Measurements from ENCODE around the gene GABRR1. TPM values are rescaled to one million over a fixed set of nuclear protein-coding genes. Genes with fewer than 3 reads are reported as not detected.

GABRR1 gene
- total RNA-seq, 6 experiments from 2014 or later, result not detected

DNA sequence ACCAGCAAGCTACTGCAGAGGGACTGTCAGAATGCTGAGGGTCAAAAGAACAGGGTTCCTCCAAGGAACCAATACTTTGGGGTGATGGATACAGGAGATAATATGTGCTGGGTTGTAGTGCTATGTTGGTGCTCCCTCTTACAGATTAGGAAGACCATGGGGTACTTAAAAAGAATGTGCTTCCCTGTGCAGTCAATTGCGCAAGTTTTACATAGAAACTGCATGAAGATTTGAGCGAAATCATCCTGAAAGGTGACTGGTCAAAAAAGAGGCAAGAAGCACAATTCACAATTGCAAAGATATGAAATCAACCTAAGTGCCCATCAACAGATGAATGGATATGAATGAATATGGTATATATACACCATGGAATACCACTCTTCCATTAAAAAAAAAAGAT is 33.9 kb downstream of the GABRR1 start:
- no peaks in the 10 kb centered on the region for H3K36me3 Mint-ChIP-seq (ENCODE audit: low read depth)
- DNase-seq, result no peak
- no peak overlapping the region for H3K4me3 Mint-ChIP-seq
- H3K27ac Mint-ChIP-seq, result no peak overlapping the region
- H3K27me3 Mint-ChIP-seq (ENCODE audit: insufficient read depth), result peaks cover 28% of the 10 kb centered on the region
- H3K4me1 Mint-ChIP-seq (ENCODE audit: low read depth), result no peaks in the 10 kb centered on the region
- H3K9me3 Mint-ChIP-seq, result no peaks in the 10 kb centered on the region
- TF ChIP-seq, protein P1, sequence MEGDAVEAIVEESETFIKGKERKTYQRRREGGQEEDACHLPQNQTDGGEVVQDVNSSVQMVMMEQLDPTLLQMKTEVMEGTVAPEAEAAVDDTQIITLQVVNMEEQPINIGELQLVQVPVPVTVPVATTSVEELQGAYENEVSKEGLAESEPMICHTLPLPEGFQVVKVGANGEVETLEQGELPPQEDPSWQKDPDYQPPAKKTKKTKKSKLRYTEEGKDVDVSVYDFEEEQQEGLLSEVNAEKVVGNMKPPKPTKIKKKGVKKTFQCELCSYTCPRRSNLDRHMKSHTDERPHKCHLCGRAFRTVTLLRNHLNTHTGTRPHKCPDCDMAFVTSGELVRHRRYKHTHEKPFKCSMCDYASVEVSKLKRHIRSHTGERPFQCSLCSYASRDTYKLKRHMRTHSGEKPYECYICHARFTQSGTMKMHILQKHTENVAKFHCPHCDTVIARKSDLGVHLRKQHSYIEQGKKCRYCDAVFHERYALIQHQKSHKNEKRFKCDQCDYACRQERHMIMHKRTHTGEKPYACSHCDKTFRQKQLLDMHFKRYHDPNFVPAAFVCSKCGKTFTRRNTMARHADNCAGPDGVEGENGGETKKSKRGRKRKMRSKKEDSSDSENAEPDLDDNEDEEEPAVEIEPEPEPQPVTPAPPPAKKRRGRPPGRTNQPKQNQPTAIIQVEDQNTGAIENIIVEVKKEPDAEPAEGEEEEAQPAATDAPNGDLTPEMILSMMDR (IDR thresholded peaks at IDR 0.05), result no peak

DNA sequence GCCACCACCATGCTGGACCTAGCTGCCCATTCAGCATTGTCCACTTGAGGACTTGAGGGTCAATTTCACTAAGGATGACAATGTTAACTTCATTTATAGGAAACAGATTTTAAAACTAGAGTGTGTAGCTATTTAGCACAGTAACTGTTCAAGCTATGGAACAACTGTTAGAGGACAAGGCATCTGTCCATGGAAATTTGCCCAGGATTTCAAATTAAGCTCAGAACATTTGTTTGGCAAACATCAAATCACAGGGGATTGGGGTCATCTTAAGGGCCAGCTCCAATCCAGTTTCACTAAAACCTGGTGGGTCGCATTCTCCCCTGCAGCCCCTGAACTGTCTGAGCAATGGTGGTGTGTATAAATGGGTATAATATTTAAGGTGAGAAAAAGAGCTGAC is 36.2 kb downstream of the GABRR1 start:
- Mint-ChIP-seq H3K9me3 (no peaks in the 10 kb centered on the region), H3K4me1 (ENCODE audit: low read depth) (no peaks in the 10 kb centered on the region), H3K36me3 (ENCODE audit: low read depth) (no peaks in the 10 kb centered on the region), H3K4me3 (no peak overlapping the region), H3K27ac (no peak overlapping the region), H3K27me3 (ENCODE audit: insufficient read depth) (peaks cover 31% of the 10 kb centered on the region)
- TF ChIP-seq, protein P1 (IDR thresholded peaks at IDR 0.05), result no peak
- no peak for DNase-seq

DNA sequence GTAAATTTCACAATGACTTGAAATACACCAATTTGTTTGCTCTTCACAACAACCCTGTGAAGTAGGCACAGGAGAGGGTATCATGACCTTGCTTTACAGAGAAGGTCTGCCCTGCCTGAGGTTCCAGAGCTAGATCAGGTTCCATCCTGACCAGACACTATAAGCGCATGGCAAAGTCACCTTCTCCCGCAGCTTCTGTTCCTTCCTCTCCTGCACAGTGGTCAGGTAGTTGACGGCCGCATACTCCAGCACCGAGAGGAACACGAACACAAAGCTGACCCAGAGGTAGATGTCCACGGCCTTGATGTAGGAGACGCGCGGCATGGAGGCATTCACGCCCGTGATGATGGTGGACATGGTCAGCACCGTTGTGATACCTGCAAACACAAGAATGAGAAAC is 37.0 kb downstream of the GABRR1 start:
- H3K9me3 Mint-ChIP-seq, result no peaks in the 10 kb centered on the region
- H3K36me3 Mint-ChIP-seq (ENCODE audit: low read depth), result no peaks in the 10 kb centered on the region
- peaks cover 26% of the 10 kb centered on the region for H3K27me3 Mint-ChIP-seq (ENCODE audit: insufficient read depth)
- DNase-seq, result no peak
- no peaks in the 10 kb centered on the region for H3K4me1 Mint-ChIP-seq (ENCODE audit: low read depth)
- H3K27ac Mint-ChIP-seq, result no peak overlapping the region
- TF ChIP-seq, protein P1 (IDR thresholded peaks at IDR 0.05), result no peak
- no peak overlapping the region for H3K4me3 Mint-ChIP-seq

DNA sequence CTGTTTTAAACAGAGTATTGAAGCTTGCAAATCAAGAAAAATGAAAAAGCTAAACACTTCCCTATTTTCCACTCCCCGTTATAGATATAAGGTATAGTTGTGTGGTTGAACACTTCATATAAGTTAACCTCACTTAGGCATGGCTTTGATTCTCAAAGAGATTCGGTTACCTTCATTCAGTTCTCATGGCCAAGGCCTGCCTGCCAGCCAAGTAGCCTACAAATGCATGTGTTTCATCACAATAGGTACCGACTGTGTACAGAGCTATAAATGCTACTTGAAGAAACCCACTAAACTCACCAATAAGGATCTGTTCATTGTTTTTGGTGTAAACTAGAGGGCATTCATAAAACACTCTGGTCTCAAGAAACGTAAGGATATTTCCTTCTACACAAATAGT is 43.5 kb downstream of the GABRR1 start:
- Mint-ChIP-seq H3K9me3 (no peaks in the 10 kb centered on the region), H3K4me1 (ENCODE audit: low read depth) (no peaks in the 10 kb centered on the region), H3K4me3 (no peak overlapping the region), H3K36me3 (ENCODE audit: low read depth) (no peaks in the 10 kb centered on the region), H3K27ac (no peak overlapping the region), H3K27me3 (ENCODE audit: insufficient read depth) (peaks cover 10% of the 10 kb centered on the region; the same call in 1 of the 2 replicates)
- DNase-seq, result no peak
- TF ChIP-seq, protein P1 (IDR thresholded peaks at IDR 0.05), result no peak

DNA sequence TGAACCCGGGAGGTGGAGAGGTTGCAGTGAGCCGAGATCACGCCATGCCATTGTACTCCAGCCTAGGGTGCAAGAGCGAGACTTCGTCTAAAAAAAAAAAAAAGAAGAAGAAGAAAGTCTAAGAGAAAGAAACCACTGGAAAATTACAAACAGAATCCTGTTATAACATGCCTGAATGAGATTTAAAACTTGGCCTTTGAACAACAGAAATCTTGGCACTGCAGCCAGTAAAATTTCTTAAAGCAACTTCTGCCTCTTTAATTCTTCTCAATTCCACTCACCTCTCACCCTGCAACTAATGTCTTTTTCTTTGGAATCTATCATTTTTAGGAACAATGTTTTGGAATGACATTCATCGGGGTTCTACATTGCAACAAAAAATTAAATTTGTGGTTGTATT is 45.0 kb downstream of the GABRR1 start:
- TF ChIP-seq, protein P1 (IDR thresholded peaks at IDR 0.05), result no peak
- H3K27ac Mint-ChIP-seq, result no peak overlapping the region
- DNase-seq, result no peak
- no peak overlapping the region for H3K4me3 Mint-ChIP-seq
- no peaks in the 10 kb centered on the region for H3K36me3 Mint-ChIP-seq (ENCODE audit: low read depth)
- H3K27me3 Mint-ChIP-seq (ENCODE audit: insufficient read depth), result peaks cover 10% of the 10 kb centered on the region; the same call in 1 of the 2 replicates
- H3K4me1 Mint-ChIP-seq (ENCODE audit: low read depth), result no peaks in the 10 kb centered on the region
- H3K9me3 Mint-ChIP-seq, result no peaks in the 10 kb centered on the region

DNA sequence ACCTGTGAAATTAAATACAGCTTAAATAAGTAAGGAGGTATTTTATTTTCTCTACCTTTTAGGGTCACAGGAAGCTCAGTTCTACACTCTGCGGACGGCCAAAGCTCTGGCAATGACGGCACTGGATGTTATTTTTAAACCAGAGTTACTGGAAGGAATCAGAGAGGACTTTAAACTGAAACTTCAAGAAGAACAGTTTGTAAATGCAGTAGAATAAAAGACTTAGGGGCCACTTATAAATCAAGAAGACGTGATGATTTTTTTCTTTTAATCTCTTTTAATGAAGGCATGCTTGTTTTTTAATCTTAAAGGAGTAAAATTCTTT is 55.1 kb downstream of the GABRR1 start:
- Mint-ChIP-seq H3K9me3 (no peaks in the 10 kb centered on the region), H3K27ac (no peak overlapping the region), H3K4me3 (no peak overlapping the region), H3K27me3 (ENCODE audit: insufficient read depth) (no peaks in the 10 kb centered on the region), H3K4me1 (ENCODE audit: low read depth) (no peaks in the 10 kb centered on the region), H3K36me3 (ENCODE audit: low read depth) (no peaks in the 10 kb centered on the region; the same call in 1 of the 2 replicates)
- TF ChIP-seq, protein P1 (IDR thresholded peaks at IDR 0.05), result no peak
- no peak for DNase-seq

Data from HFFc6 (cell line).